Measurements from ENCODE around the gene TRAF3.

Gene TRAF3

GRCh38 chr14:102778338-102779083 lies 1.3 kb downstream of the TRAF3 start:
- DNase-seq (ENCODE audit: low read depth) = no peak

GRCh38 chr14:102779084-102779462 lies 1.8 kb downstream of the TRAF3 start:
- no peak for DNase-seq (ENCODE audit: low read depth)

- DNase-seq (ENCODE audit: low read depth) = no peak
These were observed 2.5 kb downstream of the TRAF3 start for GRCh38 chr14:102779574-102780315.

GRCh38 chr14:102781063-102781462 lies 3.8 kb downstream of the TRAF3 start:
- no peak for DNase-seq (ENCODE audit: low read depth)

- no peak for DNase-seq (ENCODE audit: low read depth)
These were observed 5.7 kb downstream of the TRAF3 start for GRCh38 chr14:102782974-102783373.

GRCh38 chr14:102784892-102785594 lies 7.8 kb downstream of the TRAF3 start:
- no peak for DNase-seq (ENCODE audit: low read depth)

- DNase-seq (ENCODE audit: low read depth) = no peak
These were observed 8.3 kb downstream of the TRAF3 start for GRCh38 chr14:102785595-102785963.

- no peak for DNase-seq (ENCODE audit: low read depth)
These were observed 9.5 kb downstream of the TRAF3 start for GRCh38 chr14:102786768-102787167.

GRCh38 chr14:102789349-102789748 lies 12.1 kb downstream of the TRAF3 start:
- no peak for DNase-seq (ENCODE audit: low read depth)

GRCh38 chr14:102793531-102794328 lies 16.5 kb downstream of the TRAF3 start:
- DNase-seq (ENCODE audit: low read depth) = no peak

GRCh38 chr14:102795060-102795925 lies 18.0 kb downstream of the TRAF3 start:
- peak; percentile 81 for DNase-seq (ENCODE audit: low read depth)

GRCh38 chr14:102796661-102797190 lies 19.5 kb downstream of the TRAF3 start:
- no peak for DNase-seq (ENCODE audit: low read depth)

GRCh38 chr14:102798926-102799325 lies 21.7 kb downstream of the TRAF3 start:
- DNase-seq (ENCODE audit: low read depth) = no peak

- peak; percentile 53 for DNase-seq (ENCODE audit: low read depth)
These were observed 22.7 kb downstream of the TRAF3 start for GRCh38 chr14:102799684-102800562.

- DNase-seq (ENCODE audit: low read depth) = no peak
These were observed 25.7 kb downstream of the TRAF3 start for GRCh38 chr14:102802834-102803523.

GRCh38 chr14:102804858-102805257 lies 27.6 kb downstream of the TRAF3 start:
- no peak for DNase-seq (ENCODE audit: low read depth)

- peak; percentile 31 for DNase-seq (ENCODE audit: low read depth)
These were observed 28.2 kb downstream of the TRAF3 start for GRCh38 chr14:102805371-102805891.

- no peak for DNase-seq (ENCODE audit: low read depth)
These were observed 28.7 kb downstream of the TRAF3 start for GRCh38 chr14:102805941-102806340.

- DNase-seq (ENCODE audit: low read depth) = no peak
These were observed 29.2 kb downstream of the TRAF3 start for GRCh38 chr14:102806447-102806846.
